ENCODE results near the gene AFM.

The AFM gene

DNA sequence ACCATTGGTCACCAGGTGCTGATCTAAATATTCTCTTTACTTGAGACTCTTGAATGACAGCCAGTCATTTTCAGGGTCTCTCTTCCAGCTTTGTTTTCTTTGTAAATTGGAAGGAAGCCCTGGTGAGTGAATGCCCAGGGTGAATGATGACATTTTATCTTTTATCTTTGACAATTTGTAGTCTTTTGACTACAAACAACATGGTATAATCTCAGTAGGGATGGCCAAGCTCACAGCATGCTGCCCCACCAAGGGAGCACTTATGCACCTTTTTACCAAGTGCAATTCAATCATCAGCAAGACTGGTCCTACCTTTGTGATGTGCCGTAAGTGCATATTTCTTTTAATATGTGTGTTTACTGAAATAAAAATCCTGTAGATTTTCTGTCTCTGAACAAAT is 5.7 kb downstream of the AFM start:
- no peak for DNase-seq (ENCODE audit: low read depth in 1 of 2, low spot score in 1 of 2)
- no peak for TF ChIP-seq JUND (IDR thresholded peaks at IDR 0.05; ENCODE audit: low read depth)
- in situ Hi-C loops (cut with HindIII; ENCODE audit: low pct_unique_long_range_greater_than_20kb, low sequenced_read_pairs), result no loop called here

DNA sequence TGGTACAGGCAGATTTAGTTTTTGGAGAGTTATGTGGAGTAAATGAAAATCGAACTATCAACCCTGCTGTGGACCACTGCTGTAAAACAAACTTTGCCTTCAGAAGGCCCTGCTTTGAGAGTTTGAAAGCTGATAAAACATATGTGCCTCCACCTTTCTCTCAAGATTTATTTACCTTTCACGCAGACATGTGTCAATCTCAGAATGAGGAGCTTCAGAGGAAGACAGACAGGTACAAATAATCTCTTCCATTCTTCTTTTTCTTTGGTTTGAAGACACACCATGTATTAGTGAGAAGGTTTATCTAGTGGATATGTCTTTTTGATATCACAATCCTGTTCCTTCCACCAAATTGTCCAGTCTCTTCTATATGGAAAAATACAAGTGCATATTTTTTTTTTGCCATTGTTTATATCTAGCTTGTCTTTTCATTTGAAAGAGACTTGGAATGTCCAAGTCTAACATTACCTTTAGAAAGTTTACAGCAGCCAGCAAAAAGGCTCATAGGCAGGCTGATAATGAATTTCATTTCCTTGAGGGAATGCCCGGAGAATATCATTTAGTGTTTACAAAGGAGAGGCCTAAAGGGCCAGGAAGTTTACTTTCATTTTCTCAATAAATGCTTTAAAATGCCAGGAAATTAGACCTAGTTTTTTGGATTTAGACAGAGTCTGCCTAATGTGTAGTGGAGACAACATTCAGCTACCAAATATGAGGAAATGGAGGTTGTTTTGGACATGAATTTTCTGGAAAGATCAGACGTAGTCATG is 18.6 kb downstream of the AFM start:
- TF ChIP-seq JUND (IDR thresholded peaks at IDR 0.05; ENCODE audit: low read depth), result no peak
- in situ Hi-C loops (cut with HindIII; ENCODE audit: low pct_unique_long_range_greater_than_20kb, low sequenced_read_pairs), result no loop called here
- DNase-seq (ENCODE audit: low read depth in 1 of 2, low spot score in 1 of 2), result no peak

- no peak for DNase-seq (ENCODE audit: low read depth in 1 of 2, low spot score in 1 of 2)
- TF ChIP-seq JUND (IDR thresholded peaks at IDR 0.05; ENCODE audit: low read depth), result no peak
- in situ Hi-C loops (cut with HindIII; ENCODE audit: low pct_unique_long_range_greater_than_20kb, low sequenced_read_pairs), result no loop called here
Measured at GRCh38 chr4:73501664-73502265, 20.2 kb downstream of the AFM start.

GRCh38 chr4:73505567-73505966 is 24.0 kb downstream of the AFM start:
- TF ChIP-seq JUND (IDR thresholded peaks at IDR 0.05; ENCODE audit: low read depth), result no peak
- DNase-seq (ENCODE audit: low read depth in 1 of 2, low spot score in 1 of 2), result no peak
- in situ Hi-C loops (cut with HindIII; ENCODE audit: low pct_unique_long_range_greater_than_20kb, low sequenced_read_pairs), result no loop called here

GRCh38 chr4:73507541-73507940 is 26.0 kb downstream of the AFM start:
- in situ Hi-C loops (cut with HindIII; ENCODE audit: low pct_unique_long_range_greater_than_20kb, low sequenced_read_pairs), result no loop called here
- no peak for DNase-seq (ENCODE audit: low read depth in 1 of 2, low spot score in 1 of 2)
- no peak for TF ChIP-seq JUND (IDR thresholded peaks at IDR 0.05; ENCODE audit: low read depth)

DNA sequence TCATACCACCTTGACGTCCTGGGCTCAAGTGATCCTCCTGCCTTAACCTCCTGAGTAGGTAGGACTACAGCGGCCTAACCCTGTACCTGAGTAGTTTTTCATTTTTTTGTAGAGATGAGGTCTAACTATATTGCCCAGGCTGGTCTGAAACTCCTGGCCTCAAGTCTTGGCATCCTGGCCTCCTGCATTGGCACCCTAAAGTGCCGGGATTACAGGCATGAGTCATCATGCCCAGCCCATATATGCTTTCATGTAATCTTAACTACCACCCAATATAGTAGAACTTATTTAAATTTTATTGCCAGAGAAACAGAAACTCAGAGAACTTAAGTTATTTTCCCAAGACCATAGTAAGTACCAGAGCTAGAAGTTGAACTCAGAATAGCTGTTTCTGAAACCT is 27.1 kb downstream of the AFM start:
- no peak for TF ChIP-seq JUND (IDR thresholded peaks at IDR 0.05; ENCODE audit: low read depth)
- in situ Hi-C loops (cut with HindIII; ENCODE audit: low pct_unique_long_range_greater_than_20kb, low sequenced_read_pairs), result no loop called here
- no peak for DNase-seq (ENCODE audit: low read depth in 1 of 2, low spot score in 1 of 2)

GRCh38 chr4:73518340-73518739 is 36.8 kb downstream of the AFM start:
- in situ Hi-C loops (cut with HindIII; ENCODE audit: low pct_unique_long_range_greater_than_20kb, low sequenced_read_pairs), result no loop called here
- no peak for DNase-seq (ENCODE audit: low read depth in 1 of 2, low spot score in 1 of 2)
- no peak for TF ChIP-seq JUND (IDR thresholded peaks at IDR 0.05; ENCODE audit: low read depth)

GRCh38 chr4:73520821-73521220 is 39.3 kb downstream of the AFM start:
- no peak for TF ChIP-seq JUND (IDR thresholded peaks at IDR 0.05; ENCODE audit: low read depth)
- in situ Hi-C loops (cut with HindIII; ENCODE audit: low pct_unique_long_range_greater_than_20kb, low sequenced_read_pairs), result no loop called here
- no peak for DNase-seq (ENCODE audit: low read depth in 1 of 2, low spot score in 1 of 2)

- peak in 1 of 2 experiments; percentile 12 for DNase-seq (ENCODE audit: low read depth in 1 of 2, low spot score in 1 of 2)
- in situ Hi-C loops (cut with HindIII; ENCODE audit: low pct_unique_long_range_greater_than_20kb, low sequenced_read_pairs), result no loop called here
- TF ChIP-seq JUND (IDR thresholded peaks at IDR 0.05; ENCODE audit: low read depth), result no peak
Measured at GRCh38 chr4:73523126-73523525, 41.6 kb downstream of the AFM start.

- no peak for TF ChIP-seq JUND (IDR thresholded peaks at IDR 0.05; ENCODE audit: low read depth)
- DNase-seq (ENCODE audit: low read depth in 1 of 2, low spot score in 1 of 2), result no peak
- in situ Hi-C loops (cut with HindIII; ENCODE audit: low pct_unique_long_range_greater_than_20kb, low sequenced_read_pairs), result no loop called here
Measured at GRCh38 chr4:73525611-73526010, 44.1 kb downstream of the AFM start.

DNA sequence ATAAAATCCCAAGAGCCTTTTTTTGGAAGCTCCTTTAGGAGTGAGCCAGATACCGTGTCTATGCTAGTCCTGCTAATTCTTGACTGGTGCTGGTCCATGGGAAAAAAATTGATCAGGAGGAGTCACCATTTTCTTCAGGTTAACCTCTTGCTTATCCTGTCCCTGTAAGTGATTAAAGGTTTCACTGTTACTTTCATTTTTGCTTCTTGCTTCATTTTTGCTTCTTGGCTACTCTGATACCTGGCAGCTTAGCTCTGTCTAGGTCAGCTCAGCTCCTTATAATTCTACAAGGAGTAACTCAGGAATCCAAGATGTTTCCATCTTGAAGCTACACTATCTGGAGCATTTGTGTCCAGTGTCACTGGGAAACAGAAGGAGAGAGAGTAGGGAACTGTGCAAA is 45.7 kb downstream of the AFM start:
- no peak for TF ChIP-seq JUND (IDR thresholded peaks at IDR 0.05; ENCODE audit: low read depth)
- no peak for DNase-seq (ENCODE audit: low read depth in 1 of 2, low spot score in 1 of 2)
- in situ Hi-C loops (cut with HindIII; ENCODE audit: low pct_unique_long_range_greater_than_20kb, low sequenced_read_pairs), result no loop called here

GRCh38 chr4:73528171-73528570 is 46.6 kb downstream of the AFM start:
- no peak for TF ChIP-seq JUND (IDR thresholded peaks at IDR 0.05; ENCODE audit: low read depth)
- in situ Hi-C loops (cut with HindIII; ENCODE audit: low pct_unique_long_range_greater_than_20kb, low sequenced_read_pairs), result no loop called here
- DNase-seq (ENCODE audit: low read depth in 1 of 2, low spot score in 1 of 2), result peak in 1 of 2 experiments; percentile 8

GRCh38 chr4:73533515-73534422 is 52.2 kb downstream of the AFM start:
- in situ Hi-C loops (cut with HindIII; ENCODE audit: low pct_unique_long_range_greater_than_20kb, low sequenced_read_pairs), result no loop called here
- DNase-seq (ENCODE audit: low read depth in 1 of 2, low spot score in 1 of 2), result no peak
- TF ChIP-seq JUND (IDR thresholded peaks at IDR 0.05; ENCODE audit: low read depth), result no peak

Measured in T47D (cell line).